BLaER1 (cell line): ENCODE results near the gene RASGEF1B.

Source experiments
- H3K27ac ChIP-seq: shearing (Covaris generic); formaldehyde crosslinking; 2 replicates; pipeline ENCODE4 v1.8.1; 2022
- H3K27me3 ChIP-seq: shearing (Covaris generic); formaldehyde crosslinking; 2 replicates; pipeline ENCODE4 v1.8.1; 2022
- H3K36me3 ChIP-seq: shearing (Covaris generic); formaldehyde crosslinking; 2 replicates; pipeline ENCODE4 v1.8.1; 2022
- H3K4me1 ChIP-seq: shearing (Covaris generic); formaldehyde crosslinking; 2 replicates; pipeline ENCODE4 v1.8.1; 2022
- H3K4me2 ChIP-seq: shearing (Covaris generic); formaldehyde crosslinking; 2 replicates; pipeline ENCODE4 v1.8.1; 2022
- H3K4me3 ChIP-seq: shearing (Covaris generic); formaldehyde crosslinking; 2 replicates; pipeline ENCODE4 v1.8.1; 2022
- H3K9ac ChIP-seq: shearing (Covaris generic); formaldehyde crosslinking; 2 replicates; pipeline ENCODE4 v1.8.1; 2022
- H3K9me3 ChIP-seq: shearing (Covaris generic); formaldehyde crosslinking; 2 replicates; pipeline ENCODE4 v1.8.1; 2022
- H4K20me1 ChIP-seq: shearing (Covaris generic); formaldehyde crosslinking; 2 replicates; pipeline ENCODE4 v1.8.1; 2022
- Cebpa-rat ChIP-seq: shearing (Covaris generic); IDR thresholded peaks from 2 replicates; pipeline ENCODE4 v1.8.1; 2022

Gene RASGEF1B

DNA sequence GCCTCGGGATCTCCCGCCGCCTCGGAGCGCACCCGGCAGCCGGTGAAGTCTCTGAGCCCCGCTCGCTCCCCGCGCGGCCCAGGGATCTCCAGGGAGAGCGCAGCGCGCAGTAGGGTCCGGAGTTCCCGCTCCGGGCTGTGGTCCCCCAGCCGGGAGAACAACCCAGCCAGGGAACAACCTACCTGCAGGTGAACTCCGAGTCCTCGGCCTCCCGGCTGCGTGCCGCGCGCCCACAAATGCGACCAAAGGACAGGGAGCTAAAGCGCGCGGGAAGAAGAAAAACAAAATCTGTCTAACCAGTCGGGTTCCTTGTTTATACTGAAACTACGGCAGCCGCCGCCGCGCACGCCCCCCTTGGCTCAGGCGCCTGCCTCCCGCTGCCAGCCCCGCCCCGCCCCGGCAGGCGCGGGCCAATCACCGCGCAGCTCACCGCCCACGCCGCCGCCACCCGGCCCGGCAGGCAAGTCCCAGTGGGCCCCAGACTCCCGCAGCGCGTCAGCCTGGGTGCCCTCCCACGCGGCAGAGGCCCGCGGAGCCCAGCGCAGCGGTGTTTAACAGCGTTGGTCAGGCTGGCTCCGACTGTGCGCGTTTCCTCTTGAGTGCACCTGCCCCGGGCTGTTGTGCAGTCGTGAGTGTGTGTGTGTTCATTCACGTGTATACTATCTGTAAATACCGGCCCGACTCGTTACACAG, at the start of gene RASGEF1B:
Gene RASGEF1B (minus strand): TSS at position 320 of the 693 bp plus-strand sequence. CDS start 12,399 bp downstream, outside the sequence.
- Histone ChIP-seq H3K36me3 (no peaks in the 10 kb centered on the region), H4K20me1 (no peaks in the 10 kb centered on the region; the same call in 1 of the 2 replicates), H3K4me1 (peaks cover 35% of the 10 kb centered on the region), H3K27me3 (no peaks in the 10 kb centered on the region), H3K4me3 (peak within 1 kb of the TSS; percentile 82), H3K9me3 (peaks cover 8% of the 10 kb centered on the region; the same call in 1 of the 2 replicates), H3K4me2 (peak within 1 kb of the TSS; percentile 97), H3K9ac (peak within 1 kb of the TSS; percentile 80), H3K27ac (peak within 1 kb of the TSS; percentile 61)
- TF ChIP-seq Cebpa-rat: no peak

- Histone ChIP-seq H3K4me3 (no peak overlapping the region), H3K4me1 (no peaks in the 10 kb centered on the region), H4K20me1 (no peaks in the 10 kb centered on the region), H3K36me3 (no peaks in the 10 kb centered on the region), H3K9me3 (no peaks in the 10 kb centered on the region), H3K9ac (no peak overlapping the region), H3K27ac (no peak overlapping the region), H3K27me3 (no peaks in the 10 kb centered on the region), H3K4me2 (no peak overlapping the region)
- no peak for TF ChIP-seq Cebpa-rat
Measured at GRCh38 chr4:81519856-81520255, 48.1 kb upstream of the RASGEF1B start.

GRCh38 chr4:81519427-81519773, 47.7 kb upstream of the RASGEF1B start:
- Histone ChIP-seq H3K9me3 (no peaks in the 10 kb centered on the region), H3K9ac (no peak overlapping the region), H3K27ac (no peak overlapping the region), H3K36me3 (no peaks in the 10 kb centered on the region), H3K4me2 (no peak overlapping the region), H3K4me1 (no peaks in the 10 kb centered on the region), H3K27me3 (no peaks in the 10 kb centered on the region), H4K20me1 (no peaks in the 10 kb centered on the region), H3K4me3 (no peak overlapping the region)
- TF ChIP-seq Cebpa-rat: no peak

DNA sequence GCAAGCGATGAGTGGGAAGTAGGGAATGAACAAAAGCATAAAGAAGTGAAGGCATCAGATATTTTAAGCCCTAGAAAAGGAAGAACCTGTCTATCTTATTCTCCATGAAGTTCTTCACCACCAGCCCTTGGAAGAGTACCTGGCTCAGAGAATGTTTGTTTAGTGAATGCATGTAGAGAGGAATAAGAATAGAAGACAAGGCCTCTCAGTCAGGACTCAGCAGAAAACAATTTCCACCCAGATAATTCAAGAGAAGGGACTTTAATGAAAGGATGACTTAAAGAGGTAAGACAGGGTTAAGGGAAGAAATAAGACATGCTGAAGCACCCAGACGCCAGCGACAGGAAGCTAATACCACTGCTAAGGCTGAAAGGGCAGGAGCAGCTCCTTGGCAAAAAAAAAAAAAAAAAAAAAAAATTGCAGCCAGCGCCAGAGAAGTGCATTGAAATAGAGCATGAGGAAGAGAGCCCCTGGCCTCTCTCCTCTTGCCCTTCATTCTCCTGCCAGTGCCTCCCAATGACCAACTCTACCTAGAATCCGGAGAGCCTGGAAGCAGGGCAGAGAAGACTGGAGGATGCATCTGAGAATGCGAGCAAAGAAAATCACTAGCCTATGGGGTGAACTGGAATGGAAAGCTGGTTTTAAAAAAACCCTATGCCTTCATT, 47.2 kb upstream of the RASGEF1B start:
- peaks cover 2% of the 10 kb centered on the region; the same call in 1 of the 2 replicates for H3K4me1 ChIP-seq
- H3K4me3 ChIP-seq: no peak overlapping the region
- H3K4me2 ChIP-seq: no peak overlapping the region
- no peaks in the 10 kb centered on the region for H4K20me1 ChIP-seq
- H3K9me3 ChIP-seq: no peaks in the 10 kb centered on the region
- H3K27ac ChIP-seq: no peak overlapping the region
- H3K27me3 ChIP-seq: no peaks in the 10 kb centered on the region
- no peak for TF ChIP-seq Cebpa-rat
- no peak overlapping the region for H3K9ac ChIP-seq
- H3K36me3 ChIP-seq: no peaks in the 10 kb centered on the region

DNA sequence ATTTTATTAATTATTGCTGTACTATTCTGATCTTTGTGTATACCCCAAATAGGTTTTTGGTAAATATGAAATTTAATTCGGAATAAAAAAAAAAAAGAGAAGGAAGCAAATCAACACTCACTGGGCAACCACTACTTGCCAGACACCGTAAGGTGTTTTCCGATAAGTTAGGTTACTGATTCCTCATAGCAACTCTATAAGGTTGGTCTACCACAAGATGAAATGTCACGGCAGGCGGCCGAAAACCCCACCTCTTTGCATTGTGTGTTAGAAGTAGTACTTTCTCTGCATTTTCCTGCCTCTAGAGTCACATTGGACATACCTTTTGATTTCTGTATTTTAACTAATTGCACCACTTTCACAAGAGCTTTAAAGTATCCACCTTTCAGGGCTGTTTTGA, 44.5 kb upstream of the RASGEF1B start:
- no peak overlapping the region for H3K9ac ChIP-seq
- no peak overlapping the region for H3K4me2 ChIP-seq
- no peak overlapping the region for H3K27ac ChIP-seq
- H3K27me3 ChIP-seq: no peaks in the 10 kb centered on the region
- H3K4me1 ChIP-seq: peaks cover 25% of the 10 kb centered on the region
- no peaks in the 10 kb centered on the region for H3K9me3 ChIP-seq
- no peaks in the 10 kb centered on the region for H3K36me3 ChIP-seq
- H3K4me3 ChIP-seq: no peak overlapping the region
- H4K20me1 ChIP-seq: no peaks in the 10 kb centered on the region
- no peak for TF ChIP-seq Cebpa-rat

- H3K27ac ChIP-seq: no peak overlapping the region
- TF ChIP-seq Cebpa-rat: no peak
- H3K4me3 ChIP-seq: no peak overlapping the region
- H3K4me2 ChIP-seq: peak overlapping the region; percentile 72
- no peaks in the 10 kb centered on the region for H3K9me3 ChIP-seq
- no peaks in the 10 kb centered on the region for H3K27me3 ChIP-seq
- no peaks in the 10 kb centered on the region for H4K20me1 ChIP-seq
- peaks cover 54% of the 10 kb centered on the region for H3K4me1 ChIP-seq
- H3K9ac ChIP-seq: no peak overlapping the region
- H3K36me3 ChIP-seq: no peaks in the 10 kb centered on the region
Measured at GRCh38 chr4:81512757-81513501, 41.2 kb upstream of the RASGEF1B start.

DNA sequence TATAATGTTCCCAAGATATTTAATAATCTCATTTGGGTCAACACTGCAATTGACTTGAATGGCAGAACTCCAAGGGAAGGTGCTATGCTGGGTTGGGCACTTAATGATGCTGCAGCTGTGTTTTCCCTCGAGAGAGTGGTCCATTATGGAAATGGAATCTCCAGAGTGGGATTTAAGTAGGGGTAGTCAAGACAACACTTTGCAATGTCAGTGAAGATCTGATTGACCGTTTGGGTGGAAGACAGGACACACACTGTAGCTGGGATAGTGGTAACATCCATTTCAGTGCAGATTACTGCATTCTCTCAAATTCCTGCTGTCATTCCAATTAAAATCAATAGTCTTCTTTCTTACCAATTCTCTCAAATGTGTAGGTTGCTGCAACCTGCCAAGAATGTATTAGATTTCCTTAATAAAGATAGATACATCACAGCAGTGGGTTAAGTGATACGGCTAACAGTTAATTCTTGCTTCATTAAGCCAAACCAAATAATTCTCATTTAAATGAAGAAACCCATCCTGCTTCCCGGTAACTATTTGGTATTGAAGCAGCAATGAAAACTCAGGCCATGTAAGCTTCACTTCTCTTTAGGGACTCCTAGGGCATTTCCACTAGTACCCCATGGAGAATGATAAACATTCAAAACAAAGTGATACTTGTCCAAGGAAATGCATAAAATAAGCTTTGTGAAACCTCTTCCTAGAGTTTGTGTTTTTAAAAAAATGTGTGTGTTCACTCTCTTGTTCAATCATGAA, 40.5 kb upstream of the RASGEF1B start:
- Histone ChIP-seq H3K9me3 (no peaks in the 10 kb centered on the region), H3K27me3 (no peaks in the 10 kb centered on the region), H3K9ac (no peak overlapping the region), H3K4me3 (no peak overlapping the region), H3K4me1 (peaks cover 54% of the 10 kb centered on the region), H3K36me3 (no peaks in the 10 kb centered on the region), H3K4me2 (peak overlapping the region; percentile 72), H3K27ac (no peak overlapping the region), H4K20me1 (no peaks in the 10 kb centered on the region)
- TF ChIP-seq Cebpa-rat: no peak

GRCh38 chr4:81510643-81511178, 39.0 kb upstream of the RASGEF1B start:
- Histone ChIP-seq H3K9ac (no peak overlapping the region), H3K4me2 (peak overlapping the region; percentile 5; the same call in 1 of the 2 replicates), H3K36me3 (no peaks in the 10 kb centered on the region), H3K4me3 (no peak overlapping the region), H4K20me1 (no peaks in the 10 kb centered on the region), H3K27me3 (no peaks in the 10 kb centered on the region), H3K9me3 (no peaks in the 10 kb centered on the region), H3K4me1 (peaks cover 62% of the 10 kb centered on the region), H3K27ac (no peak overlapping the region)
- no peak for TF ChIP-seq Cebpa-rat

- Histone ChIP-seq H3K4me1 (peaks cover 71% of the 10 kb centered on the region), H3K27me3 (no peaks in the 10 kb centered on the region), H3K27ac (no peak overlapping the region), H3K9me3 (no peaks in the 10 kb centered on the region), H3K4me2 (peak overlapping the region; percentile 52), H3K36me3 (no peaks in the 10 kb centered on the region), H3K4me3 (no peak overlapping the region), H4K20me1 (no peaks in the 10 kb centered on the region), H3K9ac (no peak overlapping the region)
- TF ChIP-seq Cebpa-rat: no peak
Measured at GRCh38 chr4:81509822-81510221, 38.1 kb upstream of the RASGEF1B start.
